Activated CD8-positive, alpha-beta T cell treated with anti-CD3 and anti-CD28 coated beads for 36 hours (primary cell): Measurements from ENCODE around the gene FNDC5. TPM values are rescaled to one million over a fixed set of nuclear protein-coding genes. Genes with fewer than 3 reads are reported as not detected.

Experiments
- ATAC-seq: fragments of 200-7000 bp; cut with Tn5 transposase; one replicate; pipeline ENCODE4 v1.10.0; 2021; ENCODE audit warnings: mild to moderate bottlenecking, moderate library complexity
- CTCF ChIA-PET: fragments of 350-600 bp; sonication (Branson Sonifier 250); formaldehyde crosslinking; loops from one replicate; lab custom pipeline; 2021; ENCODE audit warnings: antibody characterized with exemption; lab: Charles Lee
- POLR2A ChIA-PET: fragments of 350-600 bp; sonication (Branson Sonifier 250); formaldehyde crosslinking; loops from one replicate; lab custom pipeline; 2021; ENCODE audit warnings: antibody characterized with exemption; lab: Charles Lee
- DNase-seq: peaks from one replicate; pipeline ENCODE4 v3.0.0-alpha.2; 2020
- H3K27ac Mint-ChIP-seq: one replicate; pipeline ENCODE4 v1.8.0; 2021; ENCODE audit warnings: mild to moderate bottlenecking, mixed read lengths
- H3K27me3 Mint-ChIP-seq: one replicate; pipeline ENCODE4 v1.8.0; 2021; ENCODE audit warnings: mixed read lengths
- H3K36me3 Mint-ChIP-seq: one replicate; pipeline ENCODE4 v1.8.0; 2021; ENCODE audit warnings: low read depth, mixed read lengths
- H3K4me1 Mint-ChIP-seq: one replicate; pipeline ENCODE4 v1.8.0; 2021; ENCODE audit warnings: low read depth, mixed read lengths
- H3K4me3 Mint-ChIP-seq: one replicate; pipeline ENCODE4 v1.8.0; 2021; ENCODE audit warnings: mild to moderate bottlenecking, moderate library complexity, mixed read lengths
- H3K9me3 Mint-ChIP-seq: one replicate; pipeline ENCODE4 v1.8.0; 2021; ENCODE audit warnings: mixed read lengths
- intact Hi-C: fragments of 100-400 bp; cut with micrococcal nuclease; formaldehyde crosslinking; loops from one replicate; pipeline ENCODE4 v1.10.0; 2022
- total RNA-seq, 2 experiments: library from RNA; stranded (reverse); gene quantifications; one replicate each; pipeline ENCODE4 v1.2.3, GENCODE V29; 2021
- TF ChIP-seq, protein P1 (sequence below): fragments of 200-600 bp; IDR thresholded peaks from one replicate; pipeline ENCODE4 v1.8.0; 2022; ENCODE audit warnings: antibody characterized with exemption, mild to moderate bottlenecking

The FNDC5 gene
- total RNA-seq, 2 experiments from 2014 or later, result not detected

DNA sequence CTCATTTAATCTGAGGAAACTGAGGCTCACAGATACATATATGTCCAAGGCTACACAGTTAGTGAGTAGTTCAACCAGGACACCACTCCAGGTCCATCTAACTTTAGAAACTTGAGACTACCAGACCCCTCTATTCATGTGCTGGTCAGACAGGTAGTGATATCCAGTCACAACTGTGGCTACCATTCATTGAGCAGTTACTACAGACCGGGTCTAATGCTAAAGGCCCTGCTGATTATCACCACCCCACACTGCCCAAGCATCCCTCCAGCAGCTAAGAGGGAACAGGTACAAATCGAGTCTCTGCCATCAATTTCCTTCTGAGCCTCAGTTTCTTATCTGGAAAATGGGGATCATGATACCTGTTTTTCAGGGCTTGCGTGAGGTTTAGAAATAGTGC is 20.9 kb upstream of the FNDC5 start:
- Mint-ChIP-seq H3K36me3 (no peaks in the 10 kb centered on the region), H3K4me1 (peaks cover 5% of the 10 kb centered on the region), H3K27me3 (peaks cover 55% of the 10 kb centered on the region), H3K9me3 (no peaks in the 10 kb centered on the region), H3K4me3 (no peak overlapping the region), H3K27ac (no peak overlapping the region)
- CTCF ChIA-PET, result interaction anchor here (0.6 to 5.0 kb wide), 16 partner anchors 7 to 497 kb away, joined by 3 to 31 read pairs (median 6); partner anchors contain the start of gene BSDC1
- TF ChIP-seq, protein P1, sequence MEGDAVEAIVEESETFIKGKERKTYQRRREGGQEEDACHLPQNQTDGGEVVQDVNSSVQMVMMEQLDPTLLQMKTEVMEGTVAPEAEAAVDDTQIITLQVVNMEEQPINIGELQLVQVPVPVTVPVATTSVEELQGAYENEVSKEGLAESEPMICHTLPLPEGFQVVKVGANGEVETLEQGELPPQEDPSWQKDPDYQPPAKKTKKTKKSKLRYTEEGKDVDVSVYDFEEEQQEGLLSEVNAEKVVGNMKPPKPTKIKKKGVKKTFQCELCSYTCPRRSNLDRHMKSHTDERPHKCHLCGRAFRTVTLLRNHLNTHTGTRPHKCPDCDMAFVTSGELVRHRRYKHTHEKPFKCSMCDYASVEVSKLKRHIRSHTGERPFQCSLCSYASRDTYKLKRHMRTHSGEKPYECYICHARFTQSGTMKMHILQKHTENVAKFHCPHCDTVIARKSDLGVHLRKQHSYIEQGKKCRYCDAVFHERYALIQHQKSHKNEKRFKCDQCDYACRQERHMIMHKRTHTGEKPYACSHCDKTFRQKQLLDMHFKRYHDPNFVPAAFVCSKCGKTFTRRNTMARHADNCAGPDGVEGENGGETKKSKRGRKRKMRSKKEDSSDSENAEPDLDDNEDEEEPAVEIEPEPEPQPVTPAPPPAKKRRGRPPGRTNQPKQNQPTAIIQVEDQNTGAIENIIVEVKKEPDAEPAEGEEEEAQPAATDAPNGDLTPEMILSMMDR, result no peak
- no peak for DNase-seq
- no peak for ATAC-seq
- intact Hi-C loops, result no loop called here
- POLR2A ChIA-PET, result no interaction called here

DNA sequence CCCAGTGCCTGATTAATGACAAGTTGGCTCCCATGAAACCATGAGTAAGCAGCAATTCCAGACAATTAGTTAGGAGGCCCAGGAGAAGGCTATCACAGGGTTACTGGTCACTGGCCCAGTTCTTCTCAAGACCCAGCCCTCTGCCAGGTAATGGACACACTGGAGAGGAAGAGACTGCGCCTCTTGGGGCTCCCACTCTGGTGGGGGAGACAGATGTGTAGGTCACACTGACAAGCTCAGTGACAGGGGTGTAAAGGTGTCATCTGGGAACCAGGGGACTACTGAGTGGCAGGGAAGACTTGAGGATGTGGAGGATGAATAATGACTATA is 20.5 kb upstream of the FNDC5 start:
- peaks cover 5% of the 10 kb centered on the region for H3K4me1 Mint-ChIP-seq
- ChIA-PET POLR2A (no interaction called here), CTCF (interaction anchor here (0.6 to 5.0 kb wide), 6 partner anchors 15 to 497 kb away, joined by 3 to 31 read pairs (median 7); partner anchors contain the start of gene BSDC1)
- peaks cover 52% of the 10 kb centered on the region for H3K27me3 Mint-ChIP-seq
- ATAC-seq, result no peak
- H3K9me3 Mint-ChIP-seq, result no peaks in the 10 kb centered on the region
- DNase-seq, result no peak
- H3K36me3 Mint-ChIP-seq, result no peaks in the 10 kb centered on the region
- intact Hi-C loops, result no loop called here
- no peak overlapping the region for H3K27ac Mint-ChIP-seq
- TF ChIP-seq, protein P1, result no peak
- no peak overlapping the region for H3K4me3 Mint-ChIP-seq

DNA sequence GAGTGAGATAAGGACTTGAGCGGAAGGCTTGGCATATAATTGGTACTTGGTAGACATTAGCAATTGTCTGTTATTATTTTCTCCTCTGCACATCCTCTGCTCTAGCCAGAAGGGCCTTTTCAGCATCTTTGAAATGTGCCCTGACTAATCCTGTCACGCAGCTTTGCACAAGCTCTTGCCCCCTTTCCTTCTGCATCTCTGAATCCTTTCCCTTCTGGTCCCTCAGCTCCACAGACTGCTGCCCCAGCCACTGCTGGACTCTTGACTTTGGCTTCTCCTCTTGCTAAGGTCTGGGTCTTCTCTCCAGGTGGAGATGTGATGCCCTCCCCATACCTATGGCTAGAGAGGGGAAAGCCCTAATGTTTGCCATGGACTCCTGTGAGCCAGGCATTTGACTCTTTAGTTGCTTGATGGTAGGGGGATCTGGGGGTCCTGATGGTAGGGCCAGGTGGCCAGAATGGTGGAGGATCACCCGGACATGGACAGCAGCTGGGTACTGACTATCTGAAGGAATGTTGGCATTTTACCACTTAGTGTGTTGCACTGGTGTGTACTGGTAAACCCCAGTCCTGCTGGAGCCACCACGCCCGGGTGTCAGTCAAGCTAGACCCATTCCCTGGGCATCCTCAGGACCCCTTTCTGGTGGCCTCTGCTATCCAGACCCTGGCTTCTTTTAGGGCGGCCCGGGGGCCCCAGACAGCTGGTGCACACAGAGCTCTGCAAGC is 20.0 kb upstream of the FNDC5 start:
- no peaks in the 10 kb centered on the region for H3K9me3 Mint-ChIP-seq
- ATAC-seq, result no peak
- H3K4me1 Mint-ChIP-seq, result peaks cover 5% of the 10 kb centered on the region
- no peak overlapping the region for H3K4me3 Mint-ChIP-seq
- H3K27ac Mint-ChIP-seq, result no peak overlapping the region
- ChIA-PET CTCF (interaction anchor here (0.6 to 5.0 kb wide), 3 partner anchors 14 to 61 kb away, joined by 3 to 31 read pairs (median 8); no protein-coding TSS in a partner anchor), POLR2A (no interaction called here)
- intact Hi-C loops, result no loop called here
- no peaks in the 10 kb centered on the region for H3K36me3 Mint-ChIP-seq
- no peak for DNase-seq
- TF ChIP-seq, protein P1, result no peak
- H3K27me3 Mint-ChIP-seq, result peaks cover 51% of the 10 kb centered on the region

DNA sequence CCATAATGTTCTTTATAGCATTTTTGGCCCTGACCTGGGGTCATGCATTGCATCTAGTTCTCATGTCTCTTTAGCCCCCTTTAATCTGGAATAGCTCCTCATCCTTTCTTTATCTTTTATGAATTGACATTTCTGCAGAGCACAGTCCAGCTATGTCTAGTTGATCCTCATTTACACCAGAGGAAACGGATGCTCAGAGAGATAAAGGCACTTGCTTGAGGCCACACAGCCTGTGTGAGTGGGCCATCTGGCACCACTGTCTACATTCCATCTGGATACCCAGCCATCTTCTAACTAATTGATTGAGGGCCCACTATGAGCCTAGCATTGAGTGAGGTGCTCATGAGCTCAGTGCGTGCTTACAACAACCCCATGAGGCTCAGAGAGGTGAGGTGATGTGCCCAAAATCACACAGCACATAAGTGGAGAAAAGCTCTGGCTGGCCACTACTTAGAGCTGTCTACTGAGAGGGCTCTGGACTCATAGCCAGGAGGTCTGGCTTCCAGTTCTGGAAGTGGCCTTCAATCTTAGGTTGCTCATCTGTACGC is 19.1 kb upstream of the FNDC5 start:
- ChIA-PET CTCF (interaction anchor here (0.8 to 5.0 kb wide), 2 partner anchors 14 to 167 kb away, joined by 3 to 31 read pairs; no protein-coding TSS in a partner anchor), POLR2A (no interaction called here)
- H3K9me3 Mint-ChIP-seq, result no peaks in the 10 kb centered on the region
- TF ChIP-seq, protein P1, result no peak
- no peaks in the 10 kb centered on the region for H3K36me3 Mint-ChIP-seq
- no peak overlapping the region for H3K27ac Mint-ChIP-seq
- H3K4me3 Mint-ChIP-seq, result no peak overlapping the region
- H3K27me3 Mint-ChIP-seq, result peaks cover 58% of the 10 kb centered on the region
- DNase-seq (no peak), ATAC-seq (no peak)
- H3K4me1 Mint-ChIP-seq, result peaks cover 5% of the 10 kb centered on the region
- intact Hi-C loops, result no loop called here
